NT2/D1 (cell line): Measurements from ENCODE around the gene PITHD1.
"Not testable (repeated sequence)": the region's sequence is repeated elsewhere in the genome, so short reads cannot be mapped to it uniquely, and the experiment has no call there.

Experiments
- DNase-seq: peaks from one replicate; pipeline ENCODE4 v3.0.0-alpha.2; 2011; ENCODE audit warnings: low read depth, low spot score
- H3K27me3 ChIP-seq: 2 replicates; pipeline ENCODE4 v1.6.0; 2011; ENCODE audit warnings: mild to moderate bottlenecking; ENCODE audit not compliant: insufficient read length, insufficient read depth
- H3K36me3 ChIP-seq: 2 replicates; pipeline ENCODE4 v1.6.1; 2011; ENCODE audit warnings: mild to moderate bottlenecking, low read length, mixed read lengths; ENCODE audit not compliant: insufficient read depth, insufficient read length
- H3K4me1 ChIP-seq: 2 replicates; pipeline ENCODE4 v1.5.1; 2011; ENCODE audit not compliant: insufficient read depth, insufficient read length
- H3K4me3 ChIP-seq: 2 replicates; pipeline ENCODE4 v1.5.1; 2011; ENCODE audit warnings: low read depth; ENCODE audit not compliant: insufficient read length
- H3K9ac ChIP-seq: 2 replicates; pipeline ENCODE4 v1.6.0; 2011; ENCODE audit warnings: low read depth; ENCODE audit not compliant: insufficient read length
- H3K9me3 ChIP-seq: 2 replicates; pipeline ENCODE4 v1.5.1; 2011; ENCODE audit warnings: mild to moderate bottlenecking, low read length; ENCODE audit not compliant: insufficient read depth
- SUZ12 ChIP-seq: IDR thresholded peaks from 2 replicates; pipeline ENCODE4 v1.6.1; 2011; ENCODE audit not compliant: insufficient read length, insufficient read depth; ENCODE audit errors: extremely low read depth
- YY1 ChIP-seq: IDR thresholded peaks from 2 replicates; pipeline ENCODE4 v1.6.1; 2011; ENCODE audit not compliant: insufficient read length, insufficient read depth
- ZNF274 ChIP-seq: IDR thresholded peaks from 2 replicates; pipeline ENCODE4 v1.6.1; 2011; ENCODE audit warnings: mild to moderate bottlenecking, low read depth, low read length

The PITHD1 gene, protein sequence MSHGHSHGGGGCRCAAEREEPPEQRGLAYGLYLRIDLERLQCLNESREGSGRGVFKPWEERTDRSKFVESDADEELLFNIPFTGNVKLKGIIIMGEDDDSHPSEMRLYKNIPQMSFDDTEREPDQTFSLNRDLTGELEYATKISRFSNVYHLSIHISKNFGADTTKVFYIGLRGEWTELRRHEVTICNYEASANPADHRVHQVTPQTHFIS

GRCh38 chr1:23777979-23778814 is at the start of gene PITHD1:
Gene PITHD1, plus strand, starts transcription at chr1:23778418. Its CDS starts 98 bp downstream, at chr1:23778516.
- peaks cover 27% of the 10 kb centered on the region for H3K36me3 ChIP-seq
- peak; percentile 69 for DNase-seq
- TF ChIP-seq YY1 (no peak), ZNF274 (no peak), SUZ12 (no peak)
- no peaks in the 10 kb centered on the region for H3K9me3 ChIP-seq
- H3K9ac ChIP-seq: peak within 1 kb of the TSS; percentile 97
- no peaks in the 10 kb centered on the region for H3K4me1 ChIP-seq
- peak within 1 kb of the TSS; percentile 82 for H3K4me3 ChIP-seq
- no peaks in the 10 kb centered on the region for H3K27me3 ChIP-seq

DNA sequence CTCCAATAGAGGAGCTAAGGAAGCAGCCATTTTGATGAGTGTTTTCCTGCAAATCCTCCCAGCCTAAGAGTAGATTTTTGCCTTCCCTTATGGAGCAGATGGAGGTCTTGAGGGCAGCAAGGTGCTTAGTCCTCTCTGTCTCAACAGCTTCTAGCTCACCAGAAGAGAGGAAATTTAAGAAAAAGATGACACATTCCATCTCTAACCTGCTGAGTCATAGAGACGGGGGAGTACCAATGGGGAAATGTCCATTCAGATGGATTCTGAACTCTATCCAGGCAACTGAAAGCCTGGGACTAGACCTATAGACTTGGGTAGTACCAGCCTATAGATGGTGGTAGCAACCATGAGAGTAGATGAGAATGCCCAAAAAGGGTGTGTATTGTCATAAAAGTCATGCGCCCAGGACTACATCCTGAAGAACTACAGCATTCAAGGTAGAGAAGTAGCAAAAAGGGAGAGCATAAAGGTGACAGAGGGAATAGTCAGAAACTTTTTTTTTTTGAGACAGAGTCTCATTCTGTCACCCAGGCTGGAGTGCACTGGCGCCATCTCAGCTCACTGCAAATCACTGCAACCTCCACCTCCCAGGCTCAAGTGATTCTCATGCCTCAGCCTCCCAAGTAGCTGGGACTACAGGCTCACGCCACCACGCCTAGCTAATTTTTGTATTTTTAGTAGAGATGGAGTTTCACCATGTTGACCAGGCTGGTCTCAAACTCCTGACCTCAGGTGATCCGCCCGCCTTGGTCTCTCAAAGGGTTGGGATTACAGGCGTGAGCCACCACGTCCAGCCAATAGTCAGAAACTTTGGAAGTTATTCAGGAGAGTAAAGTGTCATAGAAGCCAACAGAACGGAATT is 45.6 kb upstream of the PITHD1 start:
- no peaks in the 10 kb centered on the region for H3K27me3 ChIP-seq
- no peak overlapping the region for H3K4me3 ChIP-seq
- no peak for TF ChIP-seq ZNF274
- no peak for DNase-seq
- no peaks in the 10 kb centered on the region for H3K36me3 ChIP-seq
- no peaks in the 10 kb centered on the region for H3K9me3 ChIP-seq
- H3K4me1 ChIP-seq: no peaks in the 10 kb centered on the region
- H3K9ac ChIP-seq: no peak overlapping the region

- not testable (repeated sequence) for H3K4me1 ChIP-seq, H3K9me3 ChIP-seq, H3K9ac ChIP-seq, H3K36me3 ChIP-seq, H3K27me3 ChIP-seq, DNase-seq, H3K4me3 ChIP-seq
Measured at GRCh38 chr1:23733281-23733680, 44.9 kb upstream of the PITHD1 start.

- no peaks in the 10 kb centered on the region for H3K27me3 ChIP-seq
- H3K9me3 ChIP-seq: no peaks in the 10 kb centered on the region
- TF ChIP-seq YY1: no peak
- TF ChIP-seq SUZ12: no peak
- TF ChIP-seq ZNF274: no peak
- H3K9ac ChIP-seq: no peak overlapping the region
- H3K36me3 ChIP-seq: no peaks in the 10 kb centered on the region
- no peak overlapping the region for H3K4me3 ChIP-seq
- no peak for DNase-seq
- H3K4me1 ChIP-seq: no peaks in the 10 kb centered on the region
Measured at GRCh38 chr1:23736437-23737134, 41.6 kb upstream of the PITHD1 start.

GRCh38 chr1:23741609-23742008 is 36.6 kb upstream of the PITHD1 start:
- no peak for TF ChIP-seq SUZ12
- no peak for TF ChIP-seq YY1
- no peak for TF ChIP-seq ZNF274
- no peak overlapping the region for H3K9ac ChIP-seq
- no peak for DNase-seq
- peaks cover 5% of the 10 kb centered on the region for H3K36me3 ChIP-seq
- H3K27me3 ChIP-seq: no peaks in the 10 kb centered on the region
- H3K4me1 ChIP-seq: no peaks in the 10 kb centered on the region
- no peak overlapping the region for H3K4me3 ChIP-seq
- H3K9me3 ChIP-seq: no peaks in the 10 kb centered on the region

GRCh38 chr1:23742670-23743286 is 35.4 kb upstream of the PITHD1 start:
- DNase-seq: no peak

More at GRCh38 chr1:23742670-23743286, 35.4 kb upstream of the PITHD1 start:
- no peaks in the 10 kb centered on the region for H3K4me1 ChIP-seq
- TF ChIP-seq ZNF274 (no peak), YY1 (no peak), SUZ12 (no peak)
- H3K36me3 ChIP-seq: peaks cover 16% of the 10 kb centered on the region
- H3K4me3 ChIP-seq: peak overlapping the region; percentile 86
- H3K9ac ChIP-seq: peak overlapping the region; percentile 92
- H3K9me3 ChIP-seq: no peaks in the 10 kb centered on the region
- H3K27me3 ChIP-seq: no peaks in the 10 kb centered on the region
